SH-SY5Y (cell line): Measurements from ENCODE around the gene SPACDR.

Experiments
- GATA2 ChIP-seq: IDR thresholded peaks from 2 replicates; pipeline ENCODE4 v1.6.1; 2011; ENCODE audit warnings: mild to moderate bottlenecking, low read depth, low read length
- GATA3 ChIP-seq: IDR thresholded peaks from 2 replicates; pipeline ENCODE4 v1.6.1; 2011; ENCODE audit warnings: low read depth, mild to moderate bottlenecking, low read length, moderate library complexity

DNA sequence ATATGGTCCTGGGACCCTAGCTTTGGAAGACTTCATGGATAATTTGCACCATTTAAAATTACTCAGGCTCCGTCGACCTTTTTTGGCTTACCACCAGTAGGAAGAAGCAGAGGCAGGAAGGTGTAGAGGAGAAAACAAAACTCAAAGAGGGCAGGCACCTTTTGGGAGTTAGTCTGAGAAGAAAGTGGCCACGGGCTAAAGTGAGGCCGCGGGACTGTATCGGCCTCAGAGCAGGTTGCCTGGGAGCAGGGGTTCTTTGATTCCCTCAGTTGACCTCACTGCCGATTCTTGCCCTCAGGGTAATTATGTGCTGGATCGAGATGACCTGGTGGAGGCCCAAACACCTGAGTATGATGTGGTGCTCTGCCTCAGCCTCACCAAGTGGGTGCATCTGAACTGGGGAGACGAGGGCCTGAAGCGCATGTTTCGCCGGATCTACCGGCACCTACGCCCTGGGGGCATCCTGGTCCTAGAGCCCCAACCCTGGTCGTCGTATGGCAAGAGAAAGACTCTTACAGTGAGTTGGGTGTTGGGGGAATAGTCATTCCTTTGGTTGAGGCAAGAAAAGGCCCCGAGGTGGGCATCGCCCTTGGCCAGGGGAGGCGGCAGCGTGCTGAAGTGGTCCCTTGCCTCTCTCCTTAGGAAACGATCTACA is 31.3 kb downstream of the SPACDR start:
- TF ChIP-seq GATA2 (no peak), GATA3 (no peak)
